ENCODE results near the gene ZPR1. TPM values are rescaled to one million over a fixed set of nuclear protein-coding genes. Genes with fewer than 3 reads are reported as not detected.

Gene ZPR1
- total RNA-seq, 1 donor from 2014 or later: 61.4 TPM

Other genes starting within 250 kb of the ZPR1 start
- 16.9 TPM for gene BUD13, start 15.0 kb downstream of the ZPR1 start, total RNA-seq
- gene APOA5, start 3.9 kb upstream of the ZPR1 start, total RNA-seq: not detected
- not detected for gene APOA4, start 35.3 kb upstream of the ZPR1 start, total RNA-seq
- gene APOC3, start 41.9 kb upstream of the ZPR1 start, total RNA-seq: 0.94 TPM
- not detected for gene APOA1, start 49.6 kb upstream of the ZPR1 start, total RNA-seq

Data from ureter (tissue), 1 donor.